GM23338 (cell line): Measurements from ENCODE around the gene DCST1.

Source experiments
- EZH2 ChIP-seq: fragments of 200-600 bp; sonication (generic); IDR thresholded peaks from one replicate; pipeline ENCODE4 v1.8.0; 2017; ENCODE audit warnings: antibody characterized with exemption, mild to moderate bottlenecking, low read depth; ENCODE audit not compliant: unreplicated experiment
- EZH2phosphoT487 ChIP-seq: fragments of 200-600 bp; sonication (generic); IDR thresholded peaks from one replicate; pipeline ENCODE4 v1.8.1; 2018; ENCODE audit warnings: antibody characterized with exemption; ENCODE audit not compliant: unreplicated experiment
- NANOG ChIP-seq: IDR thresholded peaks from 2 replicates; pipeline ENCODE4 v1.6.1; 2016; ENCODE audit warnings: antibody characterized with exemption, borderline replicate concordance
- POLR2AphosphoS5 ChIP-seq: IDR thresholded peaks from 2 replicates; pipeline ENCODE4 v1.6.1; 2016; ENCODE audit warnings: antibody characterized with exemption, low read depth
- TF ChIP-seq, protein P1 (sequence below), 2 experiments: fragments of 200-600 bp in 1 of 2; sonication (generic) in 1 of 2; conservative IDR thresholded peaks; 2 replicates each; pipeline versions ENCODE4 v1.5.1 to v1.6.1; 2016 to 2017; ENCODE audit warnings: antibody characterized with exemption in 2 of 2, low read depth in 2 of 2, mild to moderate bottlenecking in 2 of 2, moderate library complexity in 1 of 2
- TF ChIP-seq, protein P2 (sequence below): IDR thresholded peaks from one replicate; pipeline ENCODE4 v1.6.1; 2018; ENCODE audit warnings: antibody characterized with exemption; ENCODE audit not compliant: unreplicated experiment

DNA sequence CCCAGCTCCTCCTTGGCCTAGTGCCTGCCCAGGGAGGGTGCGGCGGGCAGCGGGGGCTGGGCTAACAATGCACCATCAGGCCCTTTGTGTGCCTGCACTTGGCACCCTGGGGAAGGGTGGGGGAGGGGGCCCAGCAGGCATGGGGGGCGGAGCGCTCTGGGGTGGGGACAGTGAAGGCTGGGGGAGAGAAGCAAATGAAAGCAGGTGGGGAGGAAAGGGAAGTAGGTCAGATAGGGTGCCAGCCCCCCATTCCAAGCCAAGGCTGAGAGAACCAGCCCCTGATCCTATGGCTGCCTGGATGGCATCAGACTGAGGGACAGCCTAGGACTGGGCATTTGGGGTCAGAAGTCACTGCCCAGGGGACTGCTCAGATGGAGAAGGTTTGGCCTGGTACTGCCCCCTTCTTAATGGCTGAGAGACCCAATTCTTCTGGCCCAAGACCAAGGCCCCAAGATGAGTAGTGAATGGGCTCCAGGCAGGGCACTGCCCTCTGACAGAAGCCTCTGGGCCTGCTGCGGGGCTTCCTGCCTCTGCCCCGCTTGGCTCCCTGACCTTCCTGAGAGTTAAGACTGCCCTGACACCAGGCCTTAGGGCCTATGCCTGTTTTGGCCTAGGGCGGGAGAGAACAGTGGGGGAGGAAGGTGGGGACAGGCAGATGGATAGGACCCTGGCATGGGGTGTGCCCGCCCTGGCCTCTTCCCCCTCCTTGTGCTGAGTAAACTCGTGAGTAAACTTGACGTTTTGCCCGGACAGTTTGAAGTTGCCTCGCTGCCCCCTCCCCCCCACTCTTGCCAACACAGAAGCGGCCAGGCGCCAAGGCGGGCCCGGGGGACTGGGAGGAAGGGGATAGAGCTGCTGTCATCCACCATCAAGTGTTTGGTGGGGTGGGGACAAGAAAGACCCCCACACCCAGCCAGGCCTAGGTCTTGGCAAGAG, 28.3 kb upstream of the DCST1 start:
- TF ChIP-seq, protein P1, sequence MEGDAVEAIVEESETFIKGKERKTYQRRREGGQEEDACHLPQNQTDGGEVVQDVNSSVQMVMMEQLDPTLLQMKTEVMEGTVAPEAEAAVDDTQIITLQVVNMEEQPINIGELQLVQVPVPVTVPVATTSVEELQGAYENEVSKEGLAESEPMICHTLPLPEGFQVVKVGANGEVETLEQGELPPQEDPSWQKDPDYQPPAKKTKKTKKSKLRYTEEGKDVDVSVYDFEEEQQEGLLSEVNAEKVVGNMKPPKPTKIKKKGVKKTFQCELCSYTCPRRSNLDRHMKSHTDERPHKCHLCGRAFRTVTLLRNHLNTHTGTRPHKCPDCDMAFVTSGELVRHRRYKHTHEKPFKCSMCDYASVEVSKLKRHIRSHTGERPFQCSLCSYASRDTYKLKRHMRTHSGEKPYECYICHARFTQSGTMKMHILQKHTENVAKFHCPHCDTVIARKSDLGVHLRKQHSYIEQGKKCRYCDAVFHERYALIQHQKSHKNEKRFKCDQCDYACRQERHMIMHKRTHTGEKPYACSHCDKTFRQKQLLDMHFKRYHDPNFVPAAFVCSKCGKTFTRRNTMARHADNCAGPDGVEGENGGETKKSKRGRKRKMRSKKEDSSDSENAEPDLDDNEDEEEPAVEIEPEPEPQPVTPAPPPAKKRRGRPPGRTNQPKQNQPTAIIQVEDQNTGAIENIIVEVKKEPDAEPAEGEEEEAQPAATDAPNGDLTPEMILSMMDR (conservative IDR thresholded peaks at IDR 0.05; ENCODE audit: low read depth in 2 of 2), result no peak
- TF ChIP-seq, protein P2, sequence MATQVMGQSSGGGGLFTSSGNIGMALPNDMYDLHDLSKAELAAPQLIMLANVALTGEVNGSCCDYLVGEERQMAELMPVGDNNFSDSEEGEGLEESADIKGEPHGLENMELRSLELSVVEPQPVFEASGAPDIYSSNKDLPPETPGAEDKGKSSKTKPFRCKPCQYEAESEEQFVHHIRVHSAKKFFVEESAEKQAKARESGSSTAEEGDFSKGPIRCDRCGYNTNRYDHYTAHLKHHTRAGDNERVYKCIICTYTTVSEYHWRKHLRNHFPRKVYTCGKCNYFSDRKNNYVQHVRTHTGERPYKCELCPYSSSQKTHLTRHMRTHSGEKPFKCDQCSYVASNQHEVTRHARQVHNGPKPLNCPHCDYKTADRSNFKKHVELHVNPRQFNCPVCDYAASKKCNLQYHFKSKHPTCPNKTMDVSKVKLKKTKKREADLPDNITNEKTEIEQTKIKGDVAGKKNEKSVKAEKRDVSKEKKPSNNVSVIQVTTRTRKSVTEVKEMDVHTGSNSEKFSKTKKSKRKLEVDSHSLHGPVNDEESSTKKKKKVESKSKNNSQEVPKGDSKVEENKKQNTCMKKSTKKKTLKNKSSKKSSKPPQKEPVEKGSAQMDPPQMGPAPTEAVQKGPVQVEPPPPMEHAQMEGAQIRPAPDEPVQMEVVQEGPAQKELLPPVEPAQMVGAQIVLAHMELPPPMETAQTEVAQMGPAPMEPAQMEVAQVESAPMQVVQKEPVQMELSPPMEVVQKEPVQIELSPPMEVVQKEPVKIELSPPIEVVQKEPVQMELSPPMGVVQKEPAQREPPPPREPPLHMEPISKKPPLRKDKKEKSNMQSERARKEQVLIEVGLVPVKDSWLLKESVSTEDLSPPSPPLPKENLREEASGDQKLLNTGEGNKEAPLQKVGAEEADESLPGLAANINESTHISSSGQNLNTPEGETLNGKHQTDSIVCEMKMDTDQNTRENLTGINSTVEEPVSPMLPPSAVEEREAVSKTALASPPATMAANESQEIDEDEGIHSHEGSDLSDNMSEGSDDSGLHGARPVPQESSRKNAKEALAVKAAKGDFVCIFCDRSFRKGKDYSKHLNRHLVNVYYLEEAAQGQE, result no peak
- TF ChIP-seq EZH2phosphoT487 (no peak), POLR2AphosphoS5 (no peak), EZH2 (no peak), NANOG (no peak)
